ENCODE measurements around the gene UAP1L1.

Gene UAP1L1

GRCh38 chr9:137097761-137098462, 20.6 kb downstream of the UAP1L1 start:
- DNase-seq, result no peak

GRCh38 chr9:137099231-137099630, 21.9 kb downstream of the UAP1L1 start:
- no peak for DNase-seq

- DNase-seq, result no peak
Measured at GRCh38 chr9:137103206-137103999, 26.1 kb downstream of the UAP1L1 start.

GRCh38 chr9:137105814-137106661, 28.7 kb downstream of the UAP1L1 start:
- no peak for DNase-seq

- no peak for DNase-seq
Measured at GRCh38 chr9:137106662-137107250, 29.4 kb downstream of the UAP1L1 start.

- DNase-seq, result no peak
Measured at GRCh38 chr9:137107312-137107921, 30.1 kb downstream of the UAP1L1 start.

GRCh38 chr9:137107982-137108381, 30.7 kb downstream of the UAP1L1 start:
- DNase-seq, result no peak

- DNase-seq, result no peak
Measured at GRCh38 chr9:137108608-137109249, 31.4 kb downstream of the UAP1L1 start.

- no peak for DNase-seq
Measured at GRCh38 chr9:137109250-137110146, 32.2 kb downstream of the UAP1L1 start.

GRCh38 chr9:137110147-137110910, 33.0 kb downstream of the UAP1L1 start:
- no peak for DNase-seq

GRCh38 chr9:137110911-137111787, 33.8 kb downstream of the UAP1L1 start:
- DNase-seq, result no peak

GRCh38 chr9:137111788-137112563, 34.7 kb downstream of the UAP1L1 start:
- no peak for DNase-seq

GRCh38 chr9:137112564-137113384, 35.5 kb downstream of the UAP1L1 start:
- DNase-seq, result no peak

- DNase-seq, result no peak
Measured at GRCh38 chr9:137113385-137114159, 36.3 kb downstream of the UAP1L1 start.

- no peak for DNase-seq
Measured at GRCh38 chr9:137114220-137114612, 36.9 kb downstream of the UAP1L1 start.
